Measurements from ENCODE around the gene C1QL3.

C1QL3 gene

DNA sequence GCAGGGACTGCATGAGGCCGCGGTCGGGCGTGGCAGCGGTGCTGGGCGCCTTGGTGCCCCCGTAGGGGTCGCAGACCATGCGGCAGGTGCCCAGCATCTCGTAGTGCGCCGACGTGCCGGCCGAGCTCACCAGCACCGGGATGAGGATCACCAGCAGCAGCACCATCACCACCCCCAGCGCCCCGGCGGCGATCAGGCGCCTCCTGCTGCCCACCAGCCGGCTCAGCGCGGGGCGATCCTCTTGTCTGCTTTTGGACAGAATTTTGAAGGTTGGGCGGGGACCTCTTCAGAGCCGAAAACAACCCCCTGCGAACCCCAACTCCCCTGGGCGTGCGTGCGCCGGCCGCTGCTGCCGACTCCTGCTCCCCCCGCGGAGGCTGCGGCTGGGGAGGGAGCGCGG is 779 bp downstream of the C1QL3 start:
- no peak for TF ChIP-seq JUND (IDR thresholded peaks at IDR 0.05; ENCODE audit: low read depth)
- DNase-seq (ENCODE audit: low read depth in 1 of 2, low spot score in 1 of 2), result no peak
- in situ Hi-C loops (cut with HindIII; ENCODE audit: low pct_unique_long_range_greater_than_20kb, low sequenced_read_pairs), result no loop called here

DNA sequence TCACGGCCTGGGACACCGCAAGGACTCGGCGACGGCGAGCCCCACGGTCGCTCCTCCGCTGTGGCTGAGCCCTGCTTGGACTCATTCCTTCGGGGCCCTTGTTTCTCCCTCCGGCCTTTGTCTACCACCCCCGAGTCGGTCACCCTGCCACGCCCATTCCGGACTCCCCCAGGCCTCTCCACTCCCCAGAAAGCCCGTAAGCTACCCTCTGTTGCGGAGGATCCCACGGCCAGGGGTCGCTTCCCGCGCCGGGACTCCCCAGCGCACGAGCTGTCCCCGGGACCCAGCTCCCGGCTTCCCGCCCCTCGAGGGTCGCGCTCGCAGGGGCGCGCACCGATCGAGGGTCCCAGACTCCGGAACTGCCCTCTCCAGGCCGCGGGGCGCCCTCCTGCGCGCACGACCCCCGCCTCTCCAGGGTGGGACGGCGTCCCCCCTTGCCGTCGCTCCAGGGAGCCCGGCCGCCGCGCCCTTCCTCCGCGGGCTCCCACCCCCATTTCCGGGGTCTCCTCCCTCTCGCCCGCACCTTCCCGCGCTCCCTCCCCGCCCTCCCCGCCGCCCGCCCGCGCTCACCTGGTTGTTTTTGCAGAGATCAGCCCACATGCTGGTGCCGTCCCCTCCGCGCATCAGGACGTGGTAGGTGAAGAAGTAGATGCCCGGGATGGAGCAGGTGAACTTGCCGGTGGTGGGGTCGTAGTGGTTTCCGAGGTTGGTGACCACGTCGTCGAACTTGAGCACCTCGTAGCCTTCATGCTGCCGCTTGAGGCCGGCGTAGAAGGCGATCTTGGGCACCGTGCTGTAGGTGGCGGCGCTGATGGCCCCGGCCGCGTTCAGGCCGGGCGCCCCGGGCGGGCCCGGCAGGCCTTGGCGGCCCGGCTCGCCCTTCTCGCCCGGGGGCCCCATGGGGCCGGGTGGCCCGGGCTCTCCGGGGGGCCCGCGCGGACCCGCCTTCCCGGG is 1.5 kb downstream of the C1QL3 start:
- TF ChIP-seq JUND (IDR thresholded peaks at IDR 0.05; ENCODE audit: low read depth), result no peak
- no peak for DNase-seq (ENCODE audit: low read depth in 1 of 2, low spot score in 1 of 2)
- in situ Hi-C loops (cut with HindIII; ENCODE audit: low pct_unique_long_range_greater_than_20kb, low sequenced_read_pairs), result no loop called here

DNA sequence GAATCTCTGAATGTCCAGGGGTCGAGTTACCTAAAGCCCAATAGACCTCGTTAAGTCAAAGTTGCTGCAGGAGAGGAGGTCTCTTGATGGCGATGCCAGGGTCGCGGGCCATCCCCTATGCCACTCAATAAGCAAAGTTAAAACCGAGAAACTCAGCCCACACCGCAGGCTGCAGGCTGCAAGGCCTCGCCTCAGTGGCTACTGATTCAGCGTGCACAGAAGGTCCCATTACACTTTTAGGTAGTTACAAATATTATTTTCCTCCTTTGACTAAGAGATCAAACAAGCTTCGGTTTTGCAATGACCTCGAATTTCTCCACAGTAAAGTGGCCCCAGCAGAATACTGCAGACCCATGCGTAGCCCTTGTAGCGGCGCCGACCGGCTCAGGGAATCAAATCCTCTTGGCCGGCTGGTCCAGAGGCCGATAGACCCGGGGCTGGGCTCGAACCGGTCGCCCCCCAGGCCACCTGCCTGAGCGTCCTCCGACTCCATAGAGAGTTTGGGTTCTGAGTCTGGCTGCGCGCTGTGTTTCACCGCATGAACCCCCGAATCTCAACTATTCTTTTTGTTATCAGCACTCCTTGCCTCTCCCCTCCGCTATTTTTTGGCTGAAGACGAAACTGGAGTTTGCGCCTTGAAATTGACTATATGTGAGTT is 2.3 kb downstream of the C1QL3 start:
- no peak for DNase-seq (ENCODE audit: low read depth in 1 of 2, low spot score in 1 of 2)
- in situ Hi-C loops (cut with HindIII; ENCODE audit: low pct_unique_long_range_greater_than_20kb, low sequenced_read_pairs), result no loop called here
- TF ChIP-seq JUND (IDR thresholded peaks at IDR 0.05; ENCODE audit: low read depth), result no peak

GRCh38 chr10:16518822-16519221 is 2.9 kb downstream of the C1QL3 start:
- TF ChIP-seq JUND (IDR thresholded peaks at IDR 0.05; ENCODE audit: low read depth), result no peak
- in situ Hi-C loops (cut with HindIII; ENCODE audit: low pct_unique_long_range_greater_than_20kb, low sequenced_read_pairs), result no loop called here
- DNase-seq (ENCODE audit: low read depth in 1 of 2, low spot score in 1 of 2), result no peak

DNA sequence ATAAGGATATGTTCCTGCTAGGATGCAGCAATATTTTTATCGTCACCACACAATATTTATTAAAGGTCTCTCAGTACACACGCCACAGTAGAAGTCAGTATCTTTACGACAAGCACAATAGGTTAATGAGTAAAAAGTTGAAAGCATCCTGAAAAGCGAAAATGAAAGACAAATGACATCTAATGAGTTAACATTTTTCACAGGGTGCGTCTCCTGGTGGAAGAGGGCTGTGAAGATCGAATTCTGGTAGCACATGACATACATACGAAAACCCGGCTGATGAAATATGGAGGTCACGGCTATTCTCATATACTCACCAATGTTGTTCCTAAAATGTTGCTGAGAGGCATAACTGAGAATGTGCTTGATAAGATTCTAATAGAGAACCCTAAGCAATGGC is 10.8 kb downstream of the C1QL3 start:
- no peak for TF ChIP-seq JUND (IDR thresholded peaks at IDR 0.05; ENCODE audit: low read depth)

GRCh38 chr10:16509996-16510395 is 11.7 kb downstream of the C1QL3 start:
- no peak for DNase-seq (ENCODE audit: low read depth in 1 of 2, low spot score in 1 of 2)
- TF ChIP-seq JUND (IDR thresholded peaks at IDR 0.05; ENCODE audit: low read depth), result no peak

More for the DNA sequence above, 10.8 kb downstream of the C1QL3 start:
- DNase-seq (ENCODE audit: low read depth in 1 of 2, low spot score in 1 of 2), result no peak
- in situ Hi-C loops (cut with HindIII; ENCODE audit: low pct_unique_long_range_greater_than_20kb, low sequenced_read_pairs), result no loop called here

GRCh38 chr10:16505161-16505560 is 16.5 kb downstream of the C1QL3 start:
- TF ChIP-seq JUND (IDR thresholded peaks at IDR 0.05; ENCODE audit: low read depth), result no peak
- in situ Hi-C loops (cut with HindIII; ENCODE audit: low pct_unique_long_range_greater_than_20kb, low sequenced_read_pairs), result no loop called here
- DNase-seq (ENCODE audit: low read depth in 1 of 2, low spot score in 1 of 2), result no peak

More at GRCh38 chr10:16509996-16510395, 11.7 kb downstream of the C1QL3 start:
- in situ Hi-C loops (cut with HindIII; ENCODE audit: low pct_unique_long_range_greater_than_20kb, low sequenced_read_pairs), result no loop called here

DNA sequence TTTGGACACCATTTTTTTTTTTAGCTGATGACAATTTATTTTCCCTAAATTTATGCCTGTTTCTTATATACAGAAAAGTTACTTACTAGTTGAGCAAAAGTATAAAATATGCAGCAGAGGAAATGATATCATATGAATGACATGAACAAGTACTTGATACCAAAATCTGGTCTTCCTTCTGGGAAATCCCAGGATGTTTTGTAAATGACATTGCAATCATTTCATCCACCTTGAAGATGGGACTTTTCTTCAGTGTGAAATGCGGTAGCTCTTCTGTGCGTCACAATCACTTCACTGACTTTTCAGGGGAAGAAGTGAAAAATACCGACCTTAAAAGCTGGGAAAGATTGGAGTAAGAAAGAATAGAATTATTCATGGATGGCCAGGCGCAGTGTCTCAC is 23.8 kb downstream of the C1QL3 start:
- no peak for TF ChIP-seq JUND (IDR thresholded peaks at IDR 0.05; ENCODE audit: low read depth)
- DNase-seq (ENCODE audit: low read depth in 1 of 2, low spot score in 1 of 2), result no peak
- in situ Hi-C loops (cut with HindIII; ENCODE audit: low pct_unique_long_range_greater_than_20kb, low sequenced_read_pairs), result no loop called here

DNA sequence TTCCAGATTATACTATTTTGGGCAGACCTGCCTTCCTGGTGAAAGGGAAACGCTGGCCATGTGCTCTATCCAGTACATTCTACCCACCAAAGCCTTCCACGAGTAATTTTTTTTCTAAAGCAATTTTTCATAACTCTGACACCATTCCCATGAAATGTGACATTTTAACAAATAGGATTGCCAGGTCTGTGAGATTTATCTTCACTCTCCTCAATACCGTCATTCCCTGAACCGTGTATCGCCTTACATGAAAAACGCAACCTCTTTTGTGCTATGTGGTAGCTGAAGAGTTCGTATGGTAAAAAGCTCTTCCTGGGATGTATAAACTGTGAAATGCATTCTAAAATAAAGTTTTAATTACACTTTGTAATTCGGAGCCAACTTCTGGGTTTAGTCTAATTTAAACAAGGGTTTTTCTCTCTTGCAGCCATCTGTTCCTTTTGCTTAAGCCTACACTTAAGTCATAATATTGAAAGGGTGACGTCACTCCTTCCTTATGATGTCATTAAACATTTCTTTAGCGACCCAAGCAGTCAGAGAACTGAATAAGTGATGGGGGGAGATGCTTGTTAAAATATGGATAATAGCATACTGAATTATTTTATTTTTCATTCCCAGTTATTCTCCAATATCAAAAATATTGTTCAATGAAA is 27.7 kb downstream of the C1QL3 start:
- DNase-seq (ENCODE audit: low read depth in 1 of 2, low spot score in 1 of 2), result no peak
- in situ Hi-C loops (cut with HindIII; ENCODE audit: low pct_unique_long_range_greater_than_20kb, low sequenced_read_pairs), result no loop called here
- no peak for TF ChIP-seq JUND (IDR thresholded peaks at IDR 0.05; ENCODE audit: low read depth)

DNA sequence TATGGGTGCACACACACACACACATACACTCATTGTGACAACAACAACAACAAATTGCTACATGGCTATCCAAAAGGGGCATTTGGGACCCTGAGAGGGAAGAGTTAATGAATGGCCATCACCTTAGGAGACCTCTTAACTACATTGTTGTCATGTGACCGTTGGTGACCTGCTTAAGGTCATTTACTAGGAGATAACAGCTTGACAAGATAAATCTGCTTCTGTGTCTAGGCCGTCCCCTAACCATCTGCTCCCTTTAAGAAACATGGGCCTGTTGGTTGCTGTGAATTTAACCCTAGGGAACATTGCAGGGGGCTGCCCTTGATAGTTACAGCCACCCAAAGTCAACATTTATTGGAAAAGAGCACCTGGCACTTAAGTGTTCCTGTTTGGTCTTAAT is 29.7 kb downstream of the C1QL3 start:
- no peak for DNase-seq (ENCODE audit: low read depth in 1 of 2, low spot score in 1 of 2)
- no peak for TF ChIP-seq JUND (IDR thresholded peaks at IDR 0.05; ENCODE audit: low read depth)
- in situ Hi-C loops (cut with HindIII; ENCODE audit: low pct_unique_long_range_greater_than_20kb, low sequenced_read_pairs), result no loop called here

- no peak for TF ChIP-seq JUND (IDR thresholded peaks at IDR 0.05; ENCODE audit: low read depth)
- DNase-seq (ENCODE audit: low read depth in 1 of 2, low spot score in 1 of 2), result no peak
- in situ Hi-C loops (cut with HindIII; ENCODE audit: low pct_unique_long_range_greater_than_20kb, low sequenced_read_pairs), result no loop called here
Observed at GRCh38 chr10:16490511-16490910, 31.2 kb downstream of the C1QL3 start.

DNA sequence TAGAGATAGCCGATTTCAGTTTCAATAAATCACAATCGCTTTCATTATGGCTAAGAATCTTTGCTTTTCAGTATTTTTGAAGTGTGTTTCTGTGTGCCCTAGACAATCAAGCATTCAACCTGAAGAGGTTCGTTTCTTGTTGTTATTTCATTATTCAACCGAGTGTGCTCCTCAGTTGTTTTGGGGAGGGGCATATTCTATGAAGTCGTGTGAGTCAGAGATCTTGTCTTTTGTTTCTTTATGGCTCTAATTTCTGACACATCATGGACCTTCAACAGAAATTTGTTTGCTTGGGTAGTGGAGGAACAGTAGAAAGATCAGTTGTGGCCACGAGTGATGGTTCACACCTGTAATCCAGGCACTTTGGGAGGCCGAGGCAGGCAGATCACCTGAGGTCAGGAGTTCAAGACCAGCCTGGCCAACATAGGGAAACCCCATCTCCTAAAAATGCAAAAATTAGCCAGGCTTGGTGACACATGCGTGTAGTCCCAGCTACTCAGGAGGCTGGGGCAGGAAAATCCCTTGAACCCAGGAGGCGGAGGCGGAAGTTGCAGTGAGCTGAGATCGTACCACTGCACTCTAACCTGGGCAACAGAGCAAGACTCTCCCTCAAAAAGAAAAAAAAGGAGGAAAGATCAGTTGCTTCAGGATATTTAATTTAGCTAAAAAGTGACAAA is 38.3 kb downstream of the C1QL3 start:
- in situ Hi-C loops (cut with HindIII; ENCODE audit: low pct_unique_long_range_greater_than_20kb, low sequenced_read_pairs), result no loop called here
- DNase-seq (ENCODE audit: low read depth in 1 of 2, low spot score in 1 of 2), result no peak
- TF ChIP-seq JUND (IDR thresholded peaks at IDR 0.05; ENCODE audit: low read depth), result no peak

Data from T47D (cell line).